ENCODE data around the gene HINT3. TPM values are rescaled to one million over a fixed set of nuclear protein-coding genes. Genes with fewer than 3 reads are reported as not detected.
A peak's percentile ranks its signal among the peaks of the same experiment; 100 is the strongest.
"Not testable (repeated sequence)": the region's sequence is repeated elsewhere in the genome, so short reads cannot be mapped to it uniquely, and the experiment has no call there.

The HINT3 gene
- total RNA-seq: 20.6 TPM

DNA sequence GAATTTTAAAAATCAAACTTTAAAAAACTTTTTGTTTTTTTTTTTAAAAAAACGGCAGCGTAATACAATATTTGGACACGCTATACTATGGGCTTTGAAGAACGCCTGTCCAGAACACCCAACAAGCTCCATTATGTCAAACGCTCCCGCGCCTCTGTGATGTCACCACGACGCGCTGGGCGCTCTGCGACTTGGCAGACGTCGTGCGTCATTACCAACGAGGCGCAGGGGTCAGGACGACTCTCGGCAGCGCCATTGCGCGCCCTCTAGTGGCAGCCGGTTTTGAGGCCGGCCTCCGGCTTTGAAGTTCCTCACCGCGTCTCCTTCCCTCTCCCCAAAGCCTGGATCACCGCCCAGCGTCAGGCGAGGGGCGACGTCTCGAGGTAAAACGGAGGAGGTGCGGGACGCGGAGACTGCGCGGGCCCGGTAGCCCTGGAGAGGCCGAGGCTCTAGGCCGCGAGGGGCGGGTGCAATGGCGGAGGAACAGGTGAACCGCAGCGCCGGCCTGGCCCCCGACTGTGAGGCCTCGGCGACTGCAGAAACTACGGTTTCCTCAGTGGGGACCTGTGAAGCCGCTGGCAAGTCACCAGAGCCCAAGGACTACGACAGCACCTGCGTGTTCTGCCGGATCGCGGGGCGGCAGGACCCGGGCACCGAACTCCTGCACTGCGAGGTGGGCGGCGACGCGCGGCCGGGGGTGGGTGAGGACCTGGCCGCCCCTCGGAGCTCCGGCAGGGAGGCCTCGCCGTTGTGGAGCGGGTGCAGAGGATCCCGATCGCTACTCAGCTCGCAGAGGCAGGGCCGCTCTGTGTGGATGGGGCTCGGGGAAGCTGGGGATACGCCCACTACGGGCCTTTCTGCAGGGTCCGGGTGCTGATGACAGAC is at the start of gene HINT3:
HINT3 (plus strand) TSS at position 265 of the 885 bp plus-strand sequence; CDS start at position 473, 208 bp downstream.
- peak; percentile 98 for DNase-seq (ENCODE audit: low spot score)

DNA sequence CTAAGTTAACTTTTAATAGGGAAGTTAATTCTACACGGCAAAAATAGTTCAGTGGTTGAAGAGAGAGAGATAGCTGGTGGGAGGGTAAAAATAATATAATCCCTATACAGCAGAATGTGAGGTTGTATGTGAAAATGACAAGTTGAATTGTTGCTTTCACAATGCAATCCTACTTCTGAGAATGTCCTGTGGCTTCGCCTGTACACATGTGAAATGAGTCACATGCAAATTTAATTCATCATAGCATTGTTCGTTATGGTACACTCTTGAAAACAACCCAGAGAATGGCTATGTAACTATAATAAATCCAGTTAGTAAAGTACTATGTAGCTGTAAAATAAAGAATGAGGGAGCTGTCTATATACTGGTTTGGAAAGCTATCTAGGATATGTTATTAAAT is 46.0 kb upstream of the HINT3 start:
- no peak for DNase-seq (ENCODE audit: low spot score)

DNA sequence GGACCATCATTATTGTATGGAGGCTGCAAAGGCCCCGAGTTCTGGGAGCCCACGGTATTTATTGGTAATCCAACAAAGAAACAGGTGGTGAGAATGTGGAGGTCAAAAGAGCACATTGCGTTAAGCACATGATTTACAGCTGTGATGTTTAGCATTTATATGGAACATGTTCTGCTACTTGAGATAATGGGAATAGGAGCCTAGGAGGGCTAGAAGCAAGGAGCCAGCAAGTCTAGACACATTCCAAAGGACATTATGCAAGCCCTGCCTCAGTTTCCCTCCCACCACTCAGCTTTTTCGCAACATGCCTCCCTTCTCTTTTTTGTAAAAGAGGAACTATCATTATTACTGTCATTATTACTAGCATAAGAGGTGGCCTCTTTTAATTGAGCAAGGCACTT is 45.5 kb upstream of the HINT3 start:
- not testable (repeated sequence) for DNase-seq (ENCODE audit: low spot score)

DNA sequence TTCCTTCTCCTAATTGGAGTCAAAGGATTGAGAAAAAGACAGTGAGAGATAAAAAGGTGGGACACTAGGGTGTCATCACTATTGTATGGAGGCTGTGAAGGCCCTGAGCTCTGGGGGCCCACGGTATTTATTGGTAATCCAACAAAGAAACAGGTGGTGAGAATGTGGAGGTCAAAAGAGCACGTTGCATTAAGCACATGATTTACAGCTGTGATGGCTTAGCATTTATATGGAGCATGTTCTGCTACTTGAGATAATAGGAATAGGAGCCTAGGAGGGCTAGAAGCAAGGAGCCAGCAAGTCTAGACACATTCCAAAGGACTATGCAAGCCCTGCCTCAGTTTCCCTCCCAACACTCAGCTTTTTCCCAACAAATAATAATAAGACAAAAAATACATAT is 44.1 kb upstream of the HINT3 start:
- DNase-seq (ENCODE audit: low spot score): not testable (repeated sequence)

DNA sequence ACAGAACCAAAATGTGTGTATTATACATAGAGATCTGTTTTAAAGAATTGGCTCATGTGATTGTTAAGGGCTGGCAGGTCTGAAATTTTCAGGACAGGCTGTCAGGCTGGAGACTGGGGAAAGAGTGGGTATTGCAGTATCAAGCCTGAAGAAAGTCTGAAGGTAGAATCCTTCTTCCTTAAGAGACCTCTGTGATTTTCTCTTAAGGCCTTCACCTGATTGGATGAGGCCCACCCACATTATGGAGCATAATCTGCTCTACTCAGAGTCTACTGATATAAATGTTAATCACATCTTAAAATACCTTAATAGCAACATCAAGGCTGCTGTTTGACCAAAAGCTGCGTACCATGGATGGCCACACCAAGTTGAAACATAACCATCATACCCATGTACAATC is 43.4 kb upstream of the HINT3 start:
- no peak for DNase-seq (ENCODE audit: low spot score)

DNA sequence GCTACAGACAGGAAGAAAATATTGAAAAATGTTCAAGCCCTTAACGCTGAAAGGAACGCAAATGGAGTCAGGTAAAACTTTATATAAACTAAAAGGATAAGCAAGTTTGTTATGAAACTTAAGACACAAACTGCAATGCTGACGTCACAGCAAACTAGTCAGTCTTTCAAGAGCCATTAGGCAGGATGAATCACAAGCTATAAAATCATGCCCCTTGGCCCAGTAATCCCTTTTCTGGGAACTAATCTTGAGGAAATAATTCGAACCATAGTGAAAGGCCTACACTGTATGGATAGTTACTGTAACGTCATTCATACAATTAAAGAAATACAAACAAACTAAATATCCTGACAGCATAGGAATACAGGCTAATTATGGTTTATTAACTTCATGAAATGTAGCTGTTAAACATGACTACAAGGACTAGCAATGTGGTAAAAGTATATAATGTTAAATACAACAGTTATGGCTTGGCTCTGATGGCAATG is 42.7 kb upstream of the HINT3 start:
- peak; percentile 49 for DNase-seq (ENCODE audit: low spot score)

DNA sequence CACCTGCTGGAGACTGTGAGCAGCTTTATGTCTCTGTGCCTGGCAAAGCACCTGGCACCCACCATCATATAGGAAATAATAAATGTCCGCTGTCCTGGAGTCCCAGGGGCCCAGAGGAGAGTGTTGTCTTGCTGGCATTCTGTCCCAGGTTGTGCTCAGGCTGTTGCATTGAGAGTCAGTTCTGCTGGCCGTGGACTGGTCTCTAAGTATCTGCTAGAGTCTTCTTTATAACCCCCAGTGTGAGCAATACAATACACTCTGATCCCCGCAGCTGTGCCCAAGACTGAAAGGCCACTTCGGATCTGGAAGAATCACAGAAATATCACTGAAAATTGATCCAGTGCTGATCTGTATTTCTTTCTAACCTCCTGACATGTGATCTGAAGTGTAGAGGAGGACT is 38.3 kb upstream of the HINT3 start:
- DNase-seq (ENCODE audit: low spot score): no peak

DNA sequence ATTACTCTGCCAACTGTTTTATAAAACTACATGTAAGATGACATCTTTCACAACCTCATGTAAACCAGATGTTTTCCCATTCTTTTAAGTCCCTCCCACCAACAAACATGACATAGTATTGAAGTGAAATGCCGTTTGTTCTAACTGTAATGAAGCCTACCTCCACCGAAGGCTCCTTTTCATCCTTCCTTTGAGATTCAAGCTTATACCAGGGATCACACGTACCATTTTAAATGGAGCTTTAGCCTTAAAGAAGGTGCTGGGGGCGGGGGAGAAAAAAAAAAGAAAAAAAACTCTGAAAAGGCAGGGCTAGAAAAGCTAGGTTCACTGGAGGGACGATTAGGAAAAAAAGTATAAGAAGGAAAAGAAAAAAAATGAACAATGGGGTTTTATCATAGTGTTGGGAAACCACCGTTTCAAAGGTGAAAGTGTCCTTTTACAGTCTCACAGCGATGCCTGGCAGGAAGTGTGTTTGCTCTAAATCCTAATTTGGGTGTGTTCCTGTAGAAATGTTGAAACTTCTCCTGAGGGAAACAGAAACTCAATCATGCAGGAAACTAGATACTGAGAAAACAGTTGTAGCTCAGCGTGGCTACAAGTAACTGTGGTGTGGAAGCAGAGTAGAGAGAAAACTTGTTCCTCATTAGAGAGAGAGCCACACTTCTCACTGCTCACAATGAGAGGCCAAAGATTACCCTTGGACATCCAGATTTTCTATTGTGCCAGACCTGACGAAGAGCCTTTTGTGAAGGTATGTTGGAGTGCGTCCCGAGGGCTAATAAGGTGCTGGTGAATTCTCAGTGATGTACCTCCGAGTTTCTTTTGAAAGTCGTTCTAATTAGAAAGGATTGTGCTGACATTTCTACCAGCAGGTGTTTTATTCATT is 37.6 kb upstream of the HINT3 start:
- no peak for DNase-seq (ENCODE audit: low spot score)

DNA sequence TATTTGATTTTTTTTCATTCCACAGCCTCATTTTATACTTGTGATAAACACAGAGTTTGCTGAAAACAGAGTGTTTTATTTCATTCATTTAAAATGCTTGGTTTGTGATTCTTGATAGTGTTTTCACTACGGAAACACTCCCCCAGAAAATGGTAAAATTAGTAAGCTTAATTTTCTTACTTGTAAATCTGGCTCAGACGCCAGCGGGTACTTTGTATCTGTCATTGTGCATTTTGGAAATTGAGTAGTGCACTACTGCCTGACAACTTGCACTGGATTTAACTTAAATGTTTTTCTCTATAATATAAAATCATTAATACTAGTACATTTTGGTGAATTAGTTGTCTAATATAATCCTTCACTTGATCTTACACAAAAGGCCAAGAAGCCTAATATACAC is 37.0 kb upstream of the HINT3 start:
- DNase-seq (ENCODE audit: low spot score): no peak

DNA sequence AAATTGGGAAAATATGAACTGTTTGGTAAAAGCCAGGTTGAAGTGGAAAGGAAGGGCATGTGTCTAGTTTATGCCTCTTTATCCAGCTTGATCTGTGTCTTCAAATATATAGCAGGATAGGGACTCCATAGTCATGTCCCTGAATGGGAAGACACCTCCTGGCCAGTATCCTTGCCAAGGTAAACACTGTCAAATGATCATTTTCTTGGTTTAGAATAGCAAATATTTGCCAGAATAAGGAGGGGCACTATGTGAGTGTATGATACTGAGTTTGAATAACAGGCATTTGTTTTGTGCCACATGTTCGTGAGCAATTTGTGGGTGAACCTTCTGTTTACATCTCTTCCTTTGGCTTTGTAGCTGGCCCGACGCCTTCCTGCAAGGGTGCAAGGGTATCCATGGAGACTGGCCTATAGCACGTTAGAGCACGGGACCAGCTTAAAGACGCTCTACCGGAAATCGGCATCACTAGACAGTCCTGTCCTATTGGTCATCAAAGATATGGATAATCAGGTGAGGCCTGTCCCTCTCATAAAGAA is 34.2 kb upstream of the HINT3 start:
- no peak for DNase-seq (ENCODE audit: low spot score)

DNA sequence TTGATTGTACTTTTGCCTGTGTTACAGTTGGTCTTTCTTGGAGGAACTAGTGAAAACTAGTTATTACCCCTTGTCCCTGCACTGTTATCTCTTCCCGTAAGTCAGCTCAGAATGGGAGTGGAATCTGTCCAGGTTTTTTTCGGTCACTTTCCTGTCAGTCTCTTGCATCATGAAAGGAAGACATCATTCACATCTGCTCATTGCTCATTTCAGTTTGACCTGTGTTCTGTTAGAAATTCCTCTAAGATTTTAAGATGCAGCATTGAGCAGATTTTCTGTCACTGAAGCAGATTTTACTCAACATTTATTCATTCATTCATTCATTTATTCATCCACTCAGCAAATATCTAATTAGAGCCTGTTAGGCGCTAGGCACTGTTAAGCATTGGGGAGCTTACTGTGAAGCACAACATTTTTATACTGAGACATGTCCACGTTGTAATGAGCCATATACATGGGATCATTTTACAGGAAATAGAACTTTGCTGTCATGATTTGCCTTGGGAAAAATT is 33.1 kb upstream of the HINT3 start:
- DNase-seq (ENCODE audit: low spot score): no peak

DNA sequence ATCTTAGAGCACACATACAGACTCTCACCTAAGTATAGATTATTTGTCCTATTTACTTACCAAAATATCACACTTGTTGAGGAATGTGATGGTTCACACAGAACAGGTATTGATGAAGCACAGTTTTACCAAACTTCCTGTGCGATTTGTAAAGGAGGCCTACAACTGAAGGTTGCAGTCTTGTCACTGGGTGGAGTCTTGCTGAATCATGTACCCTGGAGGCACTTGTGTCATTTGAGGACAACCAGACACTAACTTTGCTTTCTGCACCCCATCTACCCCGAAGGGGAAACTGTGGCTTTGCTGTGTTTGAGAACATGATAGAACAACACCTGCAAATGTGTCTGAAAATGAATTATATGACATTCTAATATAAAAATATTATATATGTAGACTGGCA is 32.4 kb upstream of the HINT3 start:
- no peak for DNase-seq (ENCODE audit: low spot score)

DNA sequence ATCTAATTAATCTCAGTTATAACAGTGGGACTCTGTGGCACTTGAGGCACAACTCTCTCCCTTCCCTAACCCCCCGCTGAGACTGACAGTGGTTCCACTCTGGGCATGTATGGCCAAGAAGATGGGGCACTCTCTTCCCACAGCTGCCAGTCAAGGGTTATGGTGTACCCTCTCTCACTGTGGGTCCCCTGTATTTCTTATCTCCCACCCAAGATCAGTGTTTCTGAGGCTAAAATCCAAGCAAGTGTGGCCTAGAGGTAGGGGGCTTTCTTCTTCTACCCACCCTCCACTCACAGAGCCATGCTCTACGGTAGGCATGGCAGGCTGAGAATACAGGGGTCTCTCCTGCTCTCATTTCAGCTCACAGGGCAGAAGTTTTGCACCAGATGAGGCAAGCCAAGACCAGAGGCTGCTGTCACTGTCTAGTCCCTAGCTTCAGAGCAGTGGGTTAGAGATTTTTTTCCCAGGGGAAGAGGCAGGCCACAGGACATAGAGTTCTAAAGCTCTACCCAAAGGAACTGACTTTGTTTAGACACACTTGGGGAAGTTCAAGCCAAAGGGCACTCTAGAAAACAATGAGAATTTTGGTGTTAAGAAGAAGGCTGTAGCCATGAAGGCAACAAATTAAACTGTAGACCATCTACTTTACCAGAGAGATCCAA is 31.7 kb upstream of the HINT3 start:
- no peak for DNase-seq (ENCODE audit: low spot score)

DNA sequence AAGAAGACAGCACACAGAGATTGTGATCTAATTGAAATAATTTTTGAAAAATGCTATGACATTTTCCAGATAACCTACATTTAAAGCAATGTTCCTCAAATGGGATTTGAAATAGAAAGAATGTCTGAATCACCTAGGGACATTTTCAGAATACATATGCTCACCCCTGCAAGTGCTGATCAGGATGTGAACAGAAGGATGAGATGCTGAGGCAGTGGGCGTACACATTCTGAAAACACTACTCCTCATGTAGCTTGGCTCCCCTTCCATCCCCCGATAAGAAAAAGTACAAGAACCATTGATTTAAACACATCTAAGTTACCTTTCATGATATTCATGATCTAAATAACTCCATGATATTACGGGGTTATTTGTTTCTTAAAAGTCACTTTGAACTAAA is 29.9 kb upstream of the HINT3 start:
- no peak for DNase-seq (ENCODE audit: low spot score)

DNA sequence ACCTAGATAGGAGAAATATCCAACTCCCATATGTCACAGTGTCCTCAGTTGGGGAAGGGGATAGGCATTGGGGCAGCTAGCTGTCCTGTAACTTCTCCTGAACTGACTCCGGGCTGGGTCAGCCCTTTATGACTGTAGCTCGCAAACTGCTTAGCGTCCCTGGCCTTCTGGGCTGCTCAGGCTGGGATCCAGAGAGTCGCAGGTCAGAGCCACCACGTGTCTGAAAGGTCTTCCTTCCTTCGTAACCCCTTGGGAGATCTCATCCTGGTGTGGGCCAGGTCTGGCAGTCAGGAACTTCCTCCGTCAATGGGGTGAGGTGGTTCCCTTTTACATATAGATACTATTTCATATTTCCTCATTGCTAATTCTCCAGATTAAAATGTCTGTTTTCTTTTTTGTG is 28.8 kb upstream of the HINT3 start:
- DNase-seq (ENCODE audit: low spot score): no peak

DNA sequence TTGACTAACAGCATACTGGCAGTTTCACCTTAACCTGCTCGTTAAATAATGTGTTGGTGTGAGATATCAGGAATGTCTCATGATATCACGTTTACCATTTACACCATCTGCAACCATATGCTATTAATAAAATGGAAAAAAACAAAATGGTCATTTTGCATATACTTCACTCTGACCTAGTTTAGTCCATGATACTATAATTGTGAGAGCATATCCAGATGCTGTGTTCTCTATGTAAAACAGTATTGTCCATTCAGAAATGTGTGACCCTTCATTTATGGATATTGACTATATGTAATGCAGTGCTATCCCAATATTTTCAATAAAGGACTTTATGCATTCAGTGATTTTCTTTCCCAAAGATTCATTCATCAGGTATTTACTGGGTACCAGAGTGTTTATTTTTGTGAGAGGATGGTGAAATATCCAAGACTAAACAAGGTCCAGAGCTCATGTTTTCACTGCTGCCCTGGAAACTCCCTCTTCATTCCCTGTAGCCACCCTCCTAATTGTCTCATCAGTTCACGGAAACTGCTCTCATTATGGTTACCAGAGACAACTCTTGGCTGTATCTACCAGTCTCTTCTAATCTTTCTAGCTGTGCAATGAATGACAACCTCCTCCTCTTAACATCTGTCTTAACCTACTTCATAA is 25.7 kb upstream of the HINT3 start:
- no peak for DNase-seq (ENCODE audit: low spot score)

DNA sequence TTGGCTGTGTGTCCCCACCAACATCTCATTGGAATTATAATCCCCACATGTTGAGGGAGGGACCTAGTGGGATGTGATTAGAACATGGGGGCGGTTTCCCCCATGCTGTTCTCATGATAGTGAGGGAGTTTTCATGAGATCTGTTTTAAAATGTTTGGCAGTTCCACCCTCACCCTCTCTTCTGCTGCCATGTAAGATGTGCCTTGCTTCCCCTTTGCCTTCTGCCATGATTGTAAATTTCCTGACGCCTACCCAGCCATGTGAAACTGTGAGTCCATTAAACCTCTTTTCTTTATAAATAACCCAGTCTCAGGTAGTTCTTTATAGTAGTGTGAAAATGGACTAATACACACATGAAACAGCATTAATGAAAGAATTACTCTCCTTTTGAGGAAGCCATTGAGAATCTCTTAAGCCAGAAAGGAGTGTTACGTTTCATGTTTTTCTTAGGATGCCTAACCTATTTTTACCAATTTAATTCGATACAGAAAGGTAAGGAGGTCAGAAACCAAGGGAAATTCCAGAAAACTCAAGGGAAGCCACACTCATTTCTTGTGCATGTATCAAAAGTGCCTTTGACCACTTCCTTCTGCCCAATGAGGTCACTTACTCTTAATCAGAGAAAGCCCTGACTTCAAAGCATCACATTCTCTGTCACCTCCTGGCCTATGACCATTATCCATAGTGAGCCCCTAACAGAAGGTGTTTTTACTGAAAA is 24.7 kb upstream of the HINT3 start:
- DNase-seq (ENCODE audit: low spot score): no peak

DNA sequence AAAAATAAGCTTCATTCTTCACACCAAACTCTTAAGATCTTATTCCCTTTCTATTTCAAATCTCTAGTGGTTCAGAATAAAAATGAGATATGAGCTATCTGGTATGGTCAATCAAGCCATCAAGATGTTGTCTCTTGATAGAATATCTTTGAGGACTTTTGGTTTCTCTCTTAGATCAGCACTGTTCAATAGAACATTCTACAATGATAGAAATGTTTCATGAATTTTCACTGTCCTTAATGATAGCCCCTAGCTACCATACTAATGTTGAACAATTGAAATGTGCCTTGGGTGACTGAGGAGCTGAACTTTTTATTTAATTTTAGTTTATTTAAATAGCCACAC is 24.1 kb upstream of the HINT3 start:
- no peak for DNase-seq (ENCODE audit: low spot score)

DNA sequence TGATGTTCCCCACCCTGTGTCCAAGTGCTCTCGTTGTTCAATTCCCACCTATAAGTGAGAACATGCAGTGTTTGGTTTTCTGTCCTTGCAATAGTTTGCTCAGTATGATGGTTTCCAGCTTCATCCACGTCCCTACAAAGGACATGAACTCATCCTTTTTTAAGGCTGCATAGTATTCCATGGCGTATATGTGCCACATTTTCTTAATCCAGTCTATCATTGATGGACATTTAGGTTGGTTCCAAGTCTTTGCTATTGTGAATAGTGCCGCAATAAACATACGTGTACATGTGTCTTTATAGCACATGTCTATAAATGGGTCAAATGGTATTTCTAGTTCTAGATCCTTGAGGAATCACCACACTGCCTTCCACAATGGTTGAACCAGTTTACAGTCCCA is 21.1 kb upstream of the HINT3 start:
- not testable (repeated sequence) for DNase-seq (ENCODE audit: low spot score)

DNA sequence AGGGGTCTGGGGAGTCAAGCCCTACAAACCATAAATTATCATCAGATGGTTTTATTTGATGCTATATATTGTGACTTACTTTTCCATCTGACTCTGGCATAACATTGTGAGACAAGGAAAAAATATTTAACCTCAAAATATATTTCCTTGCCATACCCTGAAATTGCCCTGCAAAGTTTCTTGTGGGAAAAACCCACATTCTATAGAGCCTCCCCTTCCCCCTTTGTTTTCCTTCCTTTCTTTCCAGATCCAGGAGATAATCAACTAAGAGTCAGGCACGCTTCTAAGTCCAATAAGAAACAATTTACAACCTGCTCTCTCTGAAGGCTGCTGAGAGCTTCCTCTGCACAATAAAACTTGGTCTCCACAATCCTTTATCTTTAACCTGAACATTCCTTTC is 17.5 kb upstream of the HINT3 start:
- no peak for DNase-seq (ENCODE audit: low spot score)

DNA sequence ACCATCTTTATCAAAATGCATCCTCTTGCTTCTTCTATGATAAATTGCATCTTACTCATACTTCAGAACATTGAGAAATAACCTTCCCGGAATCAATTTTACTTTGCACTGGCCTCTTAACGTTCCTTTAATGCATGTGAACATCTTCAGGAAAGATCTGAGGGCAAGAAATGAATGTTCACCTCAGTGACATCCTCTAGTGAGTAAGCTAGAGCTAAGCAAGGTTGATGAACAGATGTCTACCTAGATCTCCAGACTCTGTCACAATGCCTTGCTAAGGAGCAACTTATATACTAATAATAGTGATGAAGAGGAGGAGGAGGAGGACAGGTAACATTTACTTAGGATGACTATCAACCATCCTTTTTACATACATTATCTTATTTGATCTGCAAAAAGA is 16.8 kb upstream of the HINT3 start:
- no peak for DNase-seq (ENCODE audit: low spot score)
